ENCODE data around the gene ELP4.

GRCh38 chr11:31687861-31688260, 178.3 kb downstream of the ELP4 start:
- TF ChIP-seq CTCF (IDR thresholded peaks at IDR 0.05) = no peak
- TF ChIP-seq POLR2A (IDR thresholded peaks at IDR 0.05) = no peak

All from breast epithelium (tissue), 3 donors.